OCI-LY3 (cell line): ENCODE data around the gene DMTF1.

Source experiments
- CTCF ChIP-seq: fragments of 200-600, 300-600 bp; sonication (generic); IDR thresholded peaks from 2 replicates; pipeline ENCODE4 v1.5.1; 2014; ENCODE audit warnings: antibody characterized with exemption, low read length, low read depth
- EZH2phosphoT487 ChIP-seq: fragments of 200-600 bp; shearing (Covaris generic); IDR thresholded peaks from 2 replicates; pipeline ENCODE4 v1.6.1; 2018; ENCODE audit warnings: antibody characterized with exemption, mixed run types, low read depth

GRCh38 chr7:87152897-87153641 lies 816 bp downstream of the DMTF1 start:
- TF ChIP-seq CTCF, result no peak
- TF ChIP-seq EZH2phosphoT487, result no peak
